Adrenal gland (tissue), 5 donors: ENCODE measurements around the gene VWA5B1.

Experiments
- CTCF ChIP-seq, 6 experiments: fragments of 450-650 bp in 4 of 6; fragments of 200-600 bp in 2 of 6; sonication (generic) in 1 of 6; IDR thresholded peaks; 1 replicate in 5 of 6; 2 replicates in 1 of 6; pipeline versions ENCODE4 v1.5.1 to v1.8.0; 2016 to 2021; ENCODE audit warnings: antibody characterized with exemption in 6 of 6, mild to moderate bottlenecking in 2 of 6, moderate library complexity in 1 of 6
- POLR2A ChIP-seq, 2 donors: fragments of 450-650 bp; IDR thresholded peaks; one replicate each; pipeline ENCODE4 v1.6.1; 2017; ENCODE audit warnings: antibody characterized with exemption in 2 of 2, mild to moderate bottlenecking in 2 of 2, moderate library complexity in 1 of 2
- donor health status: DM: no; HTN: no; CAD: no.

GRCh38 chr1:20348326-20348915 is 57.7 kb downstream of the VWA5B1 start:
- TF ChIP-seq CTCF (IDR thresholded peaks at IDR 0.05), result no peak
- TF ChIP-seq POLR2A (IDR thresholded peaks at IDR 0.05), result no peak
